Esophagus squamous epithelium (tissue), 4 donors: ENCODE measurements around the gene NAXE.

Source experiments
- CTCF ChIP-seq, 6 experiments: fragments of 450-650 bp in 4 of 6; fragments of 200-600 bp in 2 of 6; sonication (generic) in 2 of 6; IDR thresholded peaks; one replicate each; pipeline ENCODE4 v1.5.1; 2016 to 2019; ENCODE audit warnings: antibody characterized with exemption in 6 of 6, mild to moderate bottlenecking in 4 of 6, moderate library complexity in 4 of 6
- POLR2A ChIP-seq, 4 donors: fragments of 450-650 bp; IDR thresholded peaks; one replicate each; pipeline ENCODE4 v1.6.1; 2017; ENCODE audit warnings: antibody characterized with exemption in 4 of 4, mild to moderate bottlenecking in 4 of 4, moderate library complexity in 3 of 4

- TF ChIP-seq CTCF (IDR thresholded peaks at IDR 0.05) (peak in 3 of 6 experiments; percentile 12 to 27 (median 17)), POLR2A (IDR thresholded peaks at IDR 0.05) (no peak)
These were observed 27.4 kb downstream of the NAXE start, which contains the start of gene HAPLN2 for GRCh38 chr1:156618853-156619581.
